ENCODE data around the gene FLNB. TPM values are rescaled to one million over a fixed set of nuclear protein-coding genes. Genes with fewer than 3 reads are reported as not detected.

The FLNB gene
- total RNA-seq, 2 experiments from 2014 or later, result 26.3 to 28.4 TPM

- peak overlapping the region; percentile 19 for H3K4me3 Mint-ChIP-seq
- peaks cover 38% of the 10 kb centered on the region for H3K4me1 Mint-ChIP-seq (ENCODE audit: low read depth)
- CTCF ChIA-PET, result interaction anchor here (0.7 to 9.8 kb wide), 10 partner anchors 8 to 207 kb away, joined by 3 to 264 read pairs (median 4); partner anchors contain the start of genes ABHD6, FLNB, HTD2 and RPP14
- DNase-seq, result peak; percentile 80
- H3K36me3 Mint-ChIP-seq (ENCODE audit: low read depth), result no peaks in the 10 kb centered on the region
- no peaks in the 10 kb centered on the region for H3K9me3 Mint-ChIP-seq
- POLR2A ChIA-PET, result interaction anchor here (1.4 kb wide), 1 partner anchor 9 kb away, joined by 4 read pairs; no protein-coding TSS in a partner anchor
- ATAC-seq, result peak; percentile 90
- intact Hi-C loops (cut with micrococcal nuclease), result loop anchor here (5.0 kb wide), 1 partner anchor 37 kb away; no protein-coding TSS in a partner anchor
- H3K27me3 Mint-ChIP-seq, result peaks cover 7% of the 10 kb centered on the region
- TF ChIP-seq CTCF (IDR thresholded peaks at IDR 0.05), result no peak
- H3K27ac Mint-ChIP-seq, result peak overlapping the region; percentile 77
Measured at GRCh38 chr3:58214484-58215316, 206.5 kb downstream of the FLNB start.

- intact Hi-C loops (cut with micrococcal nuclease), result loop anchor here (2.0 to 5.0 kb wide), 2 partner anchors 27 to 38 kb away; no protein-coding TSS in a partner anchor
- peaks cover 7% of the 10 kb centered on the region for H3K27me3 Mint-ChIP-seq
- peaks cover 38% of the 10 kb centered on the region for H3K4me1 Mint-ChIP-seq (ENCODE audit: low read depth)
- no peaks in the 10 kb centered on the region for H3K9me3 Mint-ChIP-seq
- no peaks in the 10 kb centered on the region for H3K36me3 Mint-ChIP-seq (ENCODE audit: low read depth)
- ChIA-PET CTCF (interaction anchor here (0.7 to 9.8 kb wide), 8 partner anchors 8 to 208 kb away, joined by 3 to 264 read pairs (median 4); partner anchors contain the start of genes ABHD6, FLNB, HTD2 and RPP14), POLR2A (interaction anchor here (0.7 to 1.4 kb wide), 2 partner anchors 10 to 207 kb away, joined by 3 to 4 read pairs; no protein-coding TSS in a partner anchor)
- peak overlapping the region; percentile 19 for H3K4me3 Mint-ChIP-seq
- no peak for TF ChIP-seq CTCF (IDR thresholded peaks at IDR 0.05)
- H3K27ac Mint-ChIP-seq, result peak overlapping the region; percentile 77
- DNase-seq (no peak), ATAC-seq (peak; percentile 5)
Measured at GRCh38 chr3:58215317-58216025, 207.2 kb downstream of the FLNB start.

- intact Hi-C loops (cut with micrococcal nuclease), result loop anchor here (2.0 to 5.0 kb wide), 2 partner anchors 28 to 39 kb away; no protein-coding TSS in a partner anchor
- no peak for ATAC-seq
- POLR2A ChIA-PET, result interaction anchor here (1.3 kb wide), 1 partner anchor 28 kb away, joined by 4 read pairs; no protein-coding TSS in a partner anchor
- peaks cover 38% of the 10 kb centered on the region for H3K4me1 Mint-ChIP-seq (ENCODE audit: low read depth)
- CTCF ChIA-PET, result interaction anchor here (0.6 to 9.8 kb wide), 28 partner anchors 9 to 289 kb away, joined by 3 to 264 read pairs (median 4); partner anchors contain the start of genes ABHD6, FLNB, HTD2 and RPP14
- no peaks in the 10 kb centered on the region for H3K9me3 Mint-ChIP-seq
- DNase-seq, result no peak
- no peak overlapping the region for H3K4me3 Mint-ChIP-seq
- TF ChIP-seq CTCF (IDR thresholded peaks at IDR 0.05), result no peak
- H3K27ac Mint-ChIP-seq, result no peak overlapping the region
- no peaks in the 10 kb centered on the region for H3K36me3 Mint-ChIP-seq (ENCODE audit: low read depth)
- peaks cover 2% of the 10 kb centered on the region for H3K27me3 Mint-ChIP-seq
Measured at GRCh38 chr3:58216496-58217195, 208.4 kb downstream of the FLNB start.

- ChIA-PET CTCF (interaction anchor here (0.6 to 9.8 kb wide), 30 partner anchors 9 to 289 kb away, joined by 3 to 264 read pairs (median 4); partner anchors contain the start of genes ABHD6, FLNB, HTD2 and RPP14), POLR2A (interaction anchor here (1.3 kb wide), 1 partner anchor 29 kb away, joined by 4 read pairs; no protein-coding TSS in a partner anchor)
- no peaks in the 10 kb centered on the region for H3K36me3 Mint-ChIP-seq (ENCODE audit: low read depth)
- ATAC-seq (peak; percentile 38), DNase-seq (peak; percentile 74)
- peaks cover 38% of the 10 kb centered on the region for H3K4me1 Mint-ChIP-seq (ENCODE audit: low read depth)
- H3K4me3 Mint-ChIP-seq, result no peak overlapping the region
- peak; percentile 87 for TF ChIP-seq CTCF (IDR thresholded peaks at IDR 0.05)
- H3K27ac Mint-ChIP-seq, result no peak overlapping the region
- intact Hi-C loops (cut with micrococcal nuclease), result loop anchor here (2.0 to 5.0 kb wide), 2 partner anchors 29 to 40 kb away; no protein-coding TSS in a partner anchor
- peaks cover 2% of the 10 kb centered on the region for H3K27me3 Mint-ChIP-seq
- H3K9me3 Mint-ChIP-seq, result no peaks in the 10 kb centered on the region
Measured at GRCh38 chr3:58217209-58217811, 209.1 kb downstream of the FLNB start.
